Parathyroid adenoma (tissue), 2 donors: ENCODE measurements around the gene PTGER3.

ENCODE experiments used
- H2AFZ ChIP-seq: fragments of 300-600 bp; sonication (generic); one replicate; pipeline ENCODE4 v1.7.0; 2017; ENCODE audit warnings: antibody characterized with exemption, mild to moderate bottlenecking
- H3K27ac ChIP-seq: fragments of 300-600 bp; sonication (generic); one replicate; pipeline ENCODE4 v1.7.0; 2017
- H3K27me3 ChIP-seq: fragments of 300-600 bp; sonication (generic); one replicate; pipeline ENCODE4 v1.7.0; 2017; ENCODE audit warnings: low read length; ENCODE audit not compliant: control insufficient read depth, insufficient read depth
- H3K36me3 ChIP-seq: fragments of 300-600 bp; sonication (generic); one replicate; pipeline ENCODE4 v1.7.0; 2017; ENCODE audit warnings: low read length; ENCODE audit not compliant: control insufficient read depth, insufficient read depth
- H3K4me1 ChIP-seq: fragments of 300-600 bp; sonication (generic); one replicate; pipeline ENCODE4 v1.7.0; 2017; ENCODE audit warnings: control low read depth
- H3K4me2 ChIP-seq: fragments of 300-600 bp; sonication (generic); one replicate; pipeline ENCODE4 v1.7.0; 2017; ENCODE audit warnings: low read length
- H3K4me3 ChIP-seq: fragments of 300-600 bp; sonication (generic); one replicate; pipeline ENCODE4 v1.7.0; 2017; ENCODE audit warnings: low read depth, low read length
- H3K79me2 ChIP-seq: fragments of 300-600 bp; sonication (generic); one replicate; pipeline ENCODE4 v1.7.0; 2017; ENCODE audit warnings: control low read depth
- H3K9ac ChIP-seq: fragments of 300-600 bp; sonication (generic); one replicate; pipeline ENCODE4 v1.7.0; 2017; ENCODE audit warnings: mild to moderate bottlenecking
- H3K9me3 ChIP-seq: fragments of 300-600 bp; sonication (generic); one replicate; pipeline ENCODE4 v1.7.0; 2017; ENCODE audit warnings: low read length; ENCODE audit not compliant: control insufficient read depth
- TF ChIP-seq, protein P1 (sequence below): fragments of 300-600 bp; sonication (generic); IDR thresholded peaks from one replicate; pipeline ENCODE4 v1.7.0; 2017; ENCODE audit warnings: antibody characterized with exemption, mild to moderate bottlenecking
- donor health status: primary hyperparathyroidism.

Gene PTGER3

GRCh38 chr1:71072273-71072672, 24.7 kb upstream of the PTGER3 start:
- no peaks in the 10 kb centered on the region for H3K36me3 ChIP-seq

DNA sequence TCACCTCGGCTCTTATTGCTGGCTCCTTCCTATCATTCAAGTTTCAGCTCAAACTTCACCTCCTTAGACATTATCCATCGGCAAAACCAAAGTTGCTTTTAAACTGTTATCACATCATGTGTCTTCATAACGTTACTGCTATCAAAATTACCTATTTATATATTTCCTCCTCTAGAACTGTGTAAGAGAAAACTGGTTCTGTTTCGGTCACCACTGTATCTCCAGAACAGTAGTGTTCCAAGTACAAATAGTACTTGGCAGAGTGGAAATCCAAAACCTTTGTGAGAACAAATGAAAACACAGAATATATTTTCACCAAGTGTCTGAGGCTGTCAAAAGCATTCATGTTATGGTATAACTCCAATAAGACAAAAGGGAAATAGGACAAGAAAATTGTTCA, 24.1 kb upstream of the PTGER3 start:
- Histone ChIP-seq H3K9ac (no peak overlapping the region), H3K36me3 (no peaks in the 10 kb centered on the region), H3K4me1 (no peaks in the 10 kb centered on the region), H2AFZ (no peak overlapping the region), H3K27ac (no peak overlapping the region), H3K9me3 (no peaks in the 10 kb centered on the region), H3K27me3 (no peaks in the 10 kb centered on the region), H3K4me3 (no peak overlapping the region), H3K79me2 (no peaks in the 10 kb centered on the region), H3K4me2 (no peak overlapping the region)
- TF ChIP-seq, protein P1, sequence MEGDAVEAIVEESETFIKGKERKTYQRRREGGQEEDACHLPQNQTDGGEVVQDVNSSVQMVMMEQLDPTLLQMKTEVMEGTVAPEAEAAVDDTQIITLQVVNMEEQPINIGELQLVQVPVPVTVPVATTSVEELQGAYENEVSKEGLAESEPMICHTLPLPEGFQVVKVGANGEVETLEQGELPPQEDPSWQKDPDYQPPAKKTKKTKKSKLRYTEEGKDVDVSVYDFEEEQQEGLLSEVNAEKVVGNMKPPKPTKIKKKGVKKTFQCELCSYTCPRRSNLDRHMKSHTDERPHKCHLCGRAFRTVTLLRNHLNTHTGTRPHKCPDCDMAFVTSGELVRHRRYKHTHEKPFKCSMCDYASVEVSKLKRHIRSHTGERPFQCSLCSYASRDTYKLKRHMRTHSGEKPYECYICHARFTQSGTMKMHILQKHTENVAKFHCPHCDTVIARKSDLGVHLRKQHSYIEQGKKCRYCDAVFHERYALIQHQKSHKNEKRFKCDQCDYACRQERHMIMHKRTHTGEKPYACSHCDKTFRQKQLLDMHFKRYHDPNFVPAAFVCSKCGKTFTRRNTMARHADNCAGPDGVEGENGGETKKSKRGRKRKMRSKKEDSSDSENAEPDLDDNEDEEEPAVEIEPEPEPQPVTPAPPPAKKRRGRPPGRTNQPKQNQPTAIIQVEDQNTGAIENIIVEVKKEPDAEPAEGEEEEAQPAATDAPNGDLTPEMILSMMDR, result no peak

More at GRCh38 chr1:71072273-71072672, 24.7 kb upstream of the PTGER3 start:
- H3K9me3 ChIP-seq, result no peaks in the 10 kb centered on the region
- no peak overlapping the region for H2AFZ ChIP-seq
- H3K27ac ChIP-seq, result no peak overlapping the region
- TF ChIP-seq, protein P1, result no peak
- no peak overlapping the region for H3K4me2 ChIP-seq
- H3K4me1 ChIP-seq, result no peaks in the 10 kb centered on the region
- H3K27me3 ChIP-seq, result no peaks in the 10 kb centered on the region
- H3K4me3 ChIP-seq, result no peak overlapping the region
- no peak overlapping the region for H3K9ac ChIP-seq
- no peaks in the 10 kb centered on the region for H3K79me2 ChIP-seq

- no peak overlapping the region for H3K4me3 ChIP-seq
- no peaks in the 10 kb centered on the region for H3K27me3 ChIP-seq
- no peak overlapping the region for H2AFZ ChIP-seq
- no peaks in the 10 kb centered on the region for H3K9me3 ChIP-seq
- TF ChIP-seq, protein P1, result no peak
- no peak overlapping the region for H3K9ac ChIP-seq
- H3K79me2 ChIP-seq, result no peaks in the 10 kb centered on the region
- no peak overlapping the region for H3K4me2 ChIP-seq
- H3K4me1 ChIP-seq, result no peaks in the 10 kb centered on the region
- no peak overlapping the region for H3K27ac ChIP-seq
- no peaks in the 10 kb centered on the region for H3K36me3 ChIP-seq
Observed at GRCh38 chr1:71068325-71069240, 21.0 kb upstream of the PTGER3 start.

GRCh38 chr1:71054791-71055190, 7.2 kb upstream of the PTGER3 start:
- Histone ChIP-seq H2AFZ (no peak overlapping the region), H3K9me3 (no peaks in the 10 kb centered on the region)

More at GRCh38 chr1:71054791-71055190, 7.2 kb upstream of the PTGER3 start:
- no peak overlapping the region for H3K9ac ChIP-seq
- H3K4me2 ChIP-seq, result no peak overlapping the region
- no peak overlapping the region for H3K27ac ChIP-seq
- TF ChIP-seq, protein P1, result no peak
- H3K36me3 ChIP-seq, result no peaks in the 10 kb centered on the region
- no peak overlapping the region for H3K4me3 ChIP-seq
- H3K4me1 ChIP-seq, result no peaks in the 10 kb centered on the region
- H3K79me2 ChIP-seq, result no peaks in the 10 kb centered on the region
- no peaks in the 10 kb centered on the region for H3K27me3 ChIP-seq
